NT2/D1 (cell line): ENCODE measurements around the gene TUBA1B.

ENCODE experiments used
- SUZ12 ChIP-seq: IDR thresholded peaks from 2 replicates; pipeline ENCODE4 v1.6.1; 2011; ENCODE audit not compliant: insufficient read length, insufficient read depth; ENCODE audit errors: extremely low read depth
- ZNF274 ChIP-seq: IDR thresholded peaks from 2 replicates; pipeline ENCODE4 v1.6.1; 2011; ENCODE audit warnings: mild to moderate bottlenecking, low read depth, low read length

DNA sequence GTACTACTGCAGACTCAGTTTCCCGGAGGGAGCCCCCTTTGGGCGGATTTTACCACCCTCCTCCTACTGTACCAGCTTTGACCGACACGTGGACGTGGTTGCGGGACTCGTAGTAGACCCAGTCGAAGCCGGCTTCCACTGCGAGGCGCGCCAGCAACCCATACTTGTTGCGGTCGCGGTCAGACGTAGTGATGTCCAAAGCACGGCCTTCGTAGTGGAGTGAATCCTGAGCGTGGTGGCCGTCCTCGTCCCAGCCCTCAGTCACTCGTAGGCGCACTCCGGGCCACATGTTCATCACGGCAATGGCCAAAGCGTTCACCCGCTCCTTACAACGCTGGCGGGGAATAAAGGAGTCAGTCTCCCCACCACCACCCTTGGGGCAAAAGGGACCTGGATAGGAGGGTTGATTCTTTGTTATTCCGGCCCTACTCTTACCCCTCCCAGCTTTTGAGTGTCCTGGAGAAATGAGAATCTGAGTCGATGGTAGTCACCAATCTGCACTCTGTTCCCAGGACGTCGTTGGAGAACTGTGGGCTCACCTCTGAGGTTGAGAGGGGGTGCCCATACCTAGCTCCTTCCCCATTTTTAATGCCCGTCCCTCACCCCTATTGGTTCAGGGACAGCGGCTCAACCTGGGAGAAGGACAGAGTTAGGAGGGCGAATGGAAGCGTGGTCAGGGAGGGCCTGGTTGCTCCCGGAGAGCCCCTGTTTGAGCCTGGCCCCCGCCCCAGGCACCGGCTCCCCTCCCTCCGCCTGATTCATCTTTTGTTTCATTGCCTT is 39.9 kb downstream of the TUBA1B start:
- no peak for TF ChIP-seq SUZ12
- TF ChIP-seq ZNF274 = no peak
